HG03095 (cell line): ENCODE results near the gene TSPAN11.

Source experiments
- ATAC-seq: cut with Tn5 transposase; IDR thresholded peaks from one replicate; pipeline ENCODE4 v1.9.1; 2021; ENCODE audit warnings: moderate library complexity; ENCODE audit not compliant: unreplicated experiment

Gene TSPAN11

GRCh38 chr12:30977537-30978349 is 51.2 kb downstream of the TSPAN11 start:
- no peak for ATAC-seq

- ATAC-seq: no peak
These were observed 52.1 kb downstream of the TSPAN11 start for GRCh38 chr12:30978639-30979038.

GRCh38 chr12:30979371-30980259 is 53.1 kb downstream of the TSPAN11 start:
- ATAC-seq: no peak

GRCh38 chr12:30980955-30981662 is 54.6 kb downstream of the TSPAN11 start:
- no peak for ATAC-seq

- no peak for ATAC-seq
These were observed 55.9 kb downstream of the TSPAN11 start for GRCh38 chr12:30982413-30982812.

GRCh38 chr12:30985814-30986452 is 59.4 kb downstream of the TSPAN11 start:
- no peak for ATAC-seq

- ATAC-seq: no peak
These were observed 61.5 kb downstream of the TSPAN11 start for GRCh38 chr12:30988086-30988485.

GRCh38 chr12:30988646-30989286 is 62.2 kb downstream of the TSPAN11 start:
- ATAC-seq: no peak

- no peak for ATAC-seq
These were observed 63.2 kb downstream of the TSPAN11 start for GRCh38 chr12:30989754-30990153.

GRCh38 chr12:30990316-30990715 is 63.8 kb downstream of the TSPAN11 start:
- ATAC-seq: no peak

GRCh38 chr12:30990776-30991175 is 64.2 kb downstream of the TSPAN11 start:
- ATAC-seq: no peak

- ATAC-seq: no peak
These were observed 64.9 kb downstream of the TSPAN11 start for GRCh38 chr12:30991466-30991865.

- no peak for ATAC-seq
These were observed 65.8 kb downstream of the TSPAN11 start for GRCh38 chr12:30992381-30992780.

- ATAC-seq: no peak
These were observed 67.2 kb downstream of the TSPAN11 start for GRCh38 chr12:30993766-30994165.

GRCh38 chr12:30994274-30994673 is 67.7 kb downstream of the TSPAN11 start:
- ATAC-seq: no peak

- no peak for ATAC-seq
These were observed 69.7 kb downstream of the TSPAN11 start for GRCh38 chr12:30996255-30996654.

- ATAC-seq: no peak
These were observed 70.2 kb downstream of the TSPAN11 start for GRCh38 chr12:30996752-30997151.

GRCh38 chr12:30997685-30998440 is 71.3 kb downstream of the TSPAN11 start:
- ATAC-seq: no peak

- ATAC-seq: no peak
These were observed 72.5 kb downstream of the TSPAN11 start for GRCh38 chr12:30999011-30999410.

GRCh38 chr12:30999723-31000122 is 73.2 kb downstream of the TSPAN11 start:
- no peak for ATAC-seq
